ENCODE measurements around the gene YWHAG. TPM values are rescaled to one million over a fixed set of nuclear protein-coding genes. Genes with fewer than 3 reads are reported as not detected.

YWHAG gene
- polyA plus RNA-seq, 3 donors: 6.9 to 12.2 (median 9.3) TPM

GRCh38 chr7:76281706-76282343 is 77.0 kb downstream of the YWHAG start:
- 3% methylated on average over 30 of the region's 36 CpGs for WGBS (ENCODE audit: insufficient coverage)
- H3K4me3 Mint-ChIP-seq: peak overlapping the region; percentile 56 to 91

More at GRCh38 chr7:76281706-76282343, 77.0 kb downstream of the YWHAG start:
- H3K79me2 ChIP-seq (ENCODE audit: insufficient read depth, low read length): no peaks in the 10 kb centered on the region
- H3K4me3 ChIP-seq (replicated peaks in 1 of 3; ENCODE audit: low read depth in 2 of 3, low read length in 3 of 3): peak overlapping the region in 1 of 3 experiments; percentile 58
- peaks cover 7 to 17% of the 10 kb centered on the region in 2 donors for H3K4me1 ChIP-seq (ENCODE audit: control insufficient read depth in 1 of 2, insufficient read depth in 2 of 2, low read length in 2 of 2)
- peaks cover 29 to 54% of the 10 kb centered on the region in 2 donors for H3K27me3 ChIP-seq (ENCODE audit: control insufficient read depth in 2 of 2, insufficient read depth in 2 of 2, low read length in 2 of 2)
- no peaks in the 10 kb centered on the region for H3K9me3 ChIP-seq (replicated peaks in 1 of 2; ENCODE audit: control insufficient read depth in 1 of 2, insufficient read depth in 1 of 2, low read length in 2 of 2)
- H3K27ac ChIP-seq (ENCODE audit: low read depth in 1 of 2, low read length in 2 of 2): no peak overlapping the region
- H4K20me1 ChIP-seq (ENCODE audit: insufficient read depth, low read length): no peaks in the 10 kb centered on the region
- Mint-ChIP-seq H3K9me3 (peaks cover 0 to 16% (median 9%) of the 10 kb centered on the region in 7 donors), H3K27me3 (ENCODE audit: low read depth in 3 of 3) (peaks cover 68 to 80% (median 68%) of the 10 kb centered on the region in 3 donors), H3K27ac (peak overlapping the region in 1 of 7 donors; percentile 66), H3K36me3 (peaks cover 7 to 11% of the 10 kb centered on the region in 2 donors), H3K4me1 (peaks cover 14% of the 10 kb centered on the region)
- H3K9ac ChIP-seq (ENCODE audit: insufficient read depth, low read length, poor library complexity, severe bottlenecking): no peak overlapping the region
- TF ChIP-seq CTCF (IDR thresholded peaks at IDR 0.05): no peak
- no peaks in the 10 kb centered on the region for H3K36me3 ChIP-seq (replicated peaks in 1 of 2; ENCODE audit: control insufficient read depth in 1 of 2, insufficient read depth in 2 of 2, low read length in 2 of 2)
- intact Hi-C loops (cut with micrococcal nuclease): no loop called here
- H2AFZ ChIP-seq (ENCODE audit: insufficient read depth, low read depth, low read length, poor library complexity, severe bottlenecking): no peak overlapping the region
- peak overlapping the region; percentile 75 for H3K4me2 ChIP-seq (replicated peaks; ENCODE audit: extremely low read depth, low read length, poor library complexity, severe bottlenecking)
- no peak for DNase-seq

All from CD14-positive monocyte (primary cell).